PC-3 (cell line): ENCODE results near the gene CDH13. TPM values are rescaled to one million over a fixed set of nuclear protein-coding genes. Genes with fewer than 3 reads are reported as not detected.

Experiments
- ATAC-seq: fragments of 200-7000 bp; cut with Tn5 transposase; 2 replicates; pipeline ENCODE4 v1.9.1; 2020; ENCODE audit warnings: mild to moderate bottlenecking, moderate library complexity
- BruUV-seq: library from RNA; stranded (reverse); fragments of 400-500 nt; replicated peaks from 2 replicates; lab custom pipeline; 2021; lab: Mats Ljungman, UMichigan
- CTCF ChIA-PET: fragments of 300-600 bp; sonication (Branson Sonifier 250); formaldehyde crosslinking; loops from one replicate; lab custom pipeline; 2022; ENCODE audit warnings: antibody characterized with exemption; lab: Charles Lee
- POLR2A ChIA-PET: fragments of 300-600 bp; sonication (Branson Sonifier 250); formaldehyde crosslinking; loops from one replicate; lab custom pipeline; 2022; ENCODE audit warnings: antibody characterized with exemption; ENCODE audit not compliant: unreplicated experiment; lab: Charles Lee
- DNase-seq: peaks from one replicate; pipeline ENCODE4 v3.0.0-alpha.2; 2015
- H2AFZ ChIP-seq: fragments of 300-600 bp; sonication (generic); 2 replicates; pipeline ENCODE4 v1.6.0; 2016; ENCODE audit warnings: antibody characterized with exemption, low read length
- H3F3A ChIP-seq: fragments of 300-600 bp; sonication (generic); one replicate; pipeline ENCODE4 v1.6.0; 2017; ENCODE audit warnings: antibody characterized with exemption, low read length, control low read depth, mild to moderate bottlenecking; ENCODE audit not compliant: unreplicated experiment
- H3K27ac ChIP-seq: fragments of 300-600 bp; sonication (generic); 2 replicates; pipeline ENCODE4 v1.5.1; 2016; ENCODE audit warnings: mild to moderate bottlenecking, low read length
- H3K27me3 ChIP-seq: fragments of 300-600 bp; sonication (generic); 2 replicates; pipeline ENCODE4 v1.6.1; 2016; ENCODE audit warnings: low read length, mixed read lengths
- H3K36me3 ChIP-seq: fragments of 300-600 bp; sonication (generic); 2 replicates; pipeline ENCODE4 v1.6.1; 2016; ENCODE audit warnings: low read depth, mixed run types, low read length, mixed read lengths
- H3K4me1 ChIP-seq: fragments of 300-600 bp; sonication (generic); 2 replicates; pipeline ENCODE4 v1.5.1; 2016; ENCODE audit warnings: low read length; ENCODE audit not compliant: insufficient read depth
- H3K4me2 ChIP-seq: fragments of 300-600 bp; sonication (generic); 2 replicates; pipeline ENCODE4 v1.6.0; 2016; ENCODE audit warnings: low read length
- H3K4me3 ChIP-seq: fragments of 300-600 bp; sonication (generic); 2 replicates; pipeline ENCODE4 v1.5.1; 2016; ENCODE audit warnings: mild to moderate bottlenecking, low read length, mixed read lengths
- H3K79me2 ChIP-seq: fragments of 300-600 bp; sonication (generic); 2 replicates; pipeline ENCODE4 v1.6.1; 2017; ENCODE audit warnings: low read length, mixed read lengths
- H3K9ac ChIP-seq: fragments of 300-600 bp; sonication (generic); 2 replicates; pipeline ENCODE4 v1.6.0; 2016; ENCODE audit warnings: mild to moderate bottlenecking, low read length
- H3K9me2 ChIP-seq: fragments of 300-600 bp; sonication (generic); replicated peaks from 2 replicates; pipeline ENCODE4 v1.6.1; 2016; ENCODE audit warnings: mixed run types, low read length, mixed read lengths
- H3K9me3 ChIP-seq: fragments of 300-600 bp; sonication (generic); 2 replicates; pipeline ENCODE4 v1.6.1; 2016; ENCODE audit warnings: low read length, mixed read lengths
- H4K20me1 ChIP-seq: fragments of 300-600 bp; sonication (generic); 2 replicates; pipeline ENCODE4 v1.6.1; 2016; ENCODE audit warnings: low read length, mixed read lengths
- CTCF ChIP-seq: fragments of 300-600 bp; sonication (generic); conservative IDR thresholded peaks from 2 replicates; pipeline ENCODE4 v1.5.1; 2017; ENCODE audit warnings: antibody characterized with exemption, low read depth, mild to moderate bottlenecking, low read length
- EZH2 ChIP-seq: fragments of 300-600 bp; sonication (generic); IDR thresholded peaks from one replicate; pipeline ENCODE4 v1.6.1; 2017; ENCODE audit warnings: antibody characterized with exemption, mild to moderate bottlenecking, low read length; ENCODE audit not compliant: unreplicated experiment
- EZH2phosphoT487 ChIP-seq: fragments of 300-600 bp; sonication (generic); IDR thresholded peaks from 2 replicates; pipeline ENCODE4 v1.6.1; 2018; ENCODE audit warnings: mild to moderate bottlenecking, antibody characterized with exemption, low read length, borderline replicate concordance
- intact Hi-C: fragments of 100-400 bp; cut with micrococcal nuclease; formaldehyde crosslinking; loops from 2 replicates; pipeline ENCODE4 v1.9.0; 2023
- total RNA-seq: library from RNA; depleted of rRNA; stranded (reverse); fragments of >200 nt; gene quantifications from 2 replicates; pipeline ENCODE4 v1.2.3, GENCODE V29; 2014

Gene CDH13
- total RNA-seq, 1 experiment from 2014 or later = 0.36 TPM

- no peaks in the 10 kb centered on the region for H3K27me3 ChIP-seq
- no peak overlapping the region for H3K9ac ChIP-seq
- H3F3A ChIP-seq = no peaks in the 10 kb centered on the region
- ChIA-PET CTCF (no interaction called here), POLR2A (no interaction called here)
- H3K9me3 ChIP-seq = no peaks in the 10 kb centered on the region
- TF ChIP-seq EZH2phosphoT487 (no peak), CTCF (no peak), EZH2 (no peak)
- no peak overlapping the region for H2AFZ ChIP-seq
- H3K9me2 ChIP-seq = no peaks in the 10 kb centered on the region
- intact Hi-C loops = no loop called here
- H3K4me3 ChIP-seq = no peak overlapping the region
- DNase-seq (no peak), ATAC-seq (no peak)
- no peaks in the 10 kb centered on the region for H3K36me3 ChIP-seq
- H3K79me2 ChIP-seq = no peaks in the 10 kb centered on the region
- BruUV-seq = no TSS peak
- no peak overlapping the region for H3K27ac ChIP-seq
- H3K4me2 ChIP-seq = no peak overlapping the region
- H4K20me1 ChIP-seq = no peaks in the 10 kb centered on the region
- H3K4me1 ChIP-seq = no peaks in the 10 kb centered on the region
Measured at GRCh38 chr16:83027973-83028372, 401.2 kb downstream of the CDH13 start.

- no peaks in the 10 kb centered on the region for H3K9me3 ChIP-seq
- no TSS peak for BruUV-seq
Measured at GRCh38 chr16:83029467-83029866, 402.7 kb downstream of the CDH13 start.

GRCh38 chr16:83031524-83031923, 404.8 kb downstream of the CDH13 start:
- Histone ChIP-seq H3K27me3 (no peaks in the 10 kb centered on the region), H3K9me3 (no peaks in the 10 kb centered on the region), H2AFZ (no peak overlapping the region), H3K36me3 (no peaks in the 10 kb centered on the region), H3K27ac (no peak overlapping the region), H3K9me2 (no peaks in the 10 kb centered on the region), H3K4me1 (no peaks in the 10 kb centered on the region), H3K9ac (no peak overlapping the region), H4K20me1 (no peaks in the 10 kb centered on the region), H3K4me3 (no peak overlapping the region), H3K79me2 (no peaks in the 10 kb centered on the region), H3K4me2 (no peak overlapping the region), H3F3A (no peaks in the 10 kb centered on the region)
- intact Hi-C loops = no loop called here
- no peak for TF ChIP-seq CTCF
- TF ChIP-seq EZH2 = no peak
- no peak for TF ChIP-seq EZH2phosphoT487
- ATAC-seq (no peak), DNase-seq (no peak)
- ChIA-PET CTCF (no interaction called here), POLR2A (no interaction called here)
- no TSS peak for BruUV-seq

More at GRCh38 chr16:83029467-83029866, 402.7 kb downstream of the CDH13 start:
- Histone ChIP-seq H3K79me2 (no peaks in the 10 kb centered on the region), H2AFZ (no peak overlapping the region), H3K27me3 (no peaks in the 10 kb centered on the region), H3K9me2 (no peaks in the 10 kb centered on the region), H3K4me2 (no peak overlapping the region), H3K4me1 (no peaks in the 10 kb centered on the region), H3K9ac (no peak overlapping the region), H4K20me1 (no peaks in the 10 kb centered on the region), H3K27ac (no peak overlapping the region), H3K4me3 (no peak overlapping the region), H3F3A (no peaks in the 10 kb centered on the region), H3K36me3 (no peaks in the 10 kb centered on the region)
- TF ChIP-seq CTCF (no peak), EZH2 (no peak), EZH2phosphoT487 (no peak)
- ChIA-PET POLR2A (no interaction called here), CTCF (no interaction called here)
- intact Hi-C loops = no loop called here
- DNase-seq (no peak), ATAC-seq (no peak)
